22Rv1 (cell line): ENCODE results near the gene NPR1.

Experiments used
- ZFX ChIP-seq: fragments of 450-650 bp; IDR thresholded peaks from 2 replicates; pipeline ENCODE4 v1.6.1; 2017; ENCODE audit warnings: antibody characterized with exemption, borderline replicate concordance
- TF ChIP-seq, protein P1 (sequence below): fragments of 450-650 bp; IDR thresholded peaks from 2 replicates; pipeline ENCODE4 v1.5.1; 2017; ENCODE audit warnings: mild to moderate bottlenecking

DNA sequence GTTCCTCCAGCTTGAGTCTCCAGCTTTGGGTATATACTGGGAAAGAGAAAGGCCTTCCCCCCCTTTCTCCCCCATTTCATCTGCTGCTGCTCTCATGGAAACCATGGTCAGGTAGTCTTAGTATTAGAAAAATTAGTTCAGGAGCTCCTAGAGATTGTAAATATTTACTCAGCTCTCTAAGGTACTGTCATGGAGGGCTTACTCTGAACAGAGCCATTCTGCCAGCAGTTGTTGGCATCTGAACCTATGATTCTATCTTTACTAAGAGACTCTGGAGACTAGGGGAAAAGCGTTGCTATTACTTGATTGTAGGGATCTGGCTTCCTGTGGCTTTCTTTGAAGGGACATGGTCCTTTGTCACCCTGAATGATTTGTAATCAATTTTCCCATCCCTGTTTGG lies 55.5 kb downstream of the NPR1 start:
- TF ChIP-seq, protein P1, sequence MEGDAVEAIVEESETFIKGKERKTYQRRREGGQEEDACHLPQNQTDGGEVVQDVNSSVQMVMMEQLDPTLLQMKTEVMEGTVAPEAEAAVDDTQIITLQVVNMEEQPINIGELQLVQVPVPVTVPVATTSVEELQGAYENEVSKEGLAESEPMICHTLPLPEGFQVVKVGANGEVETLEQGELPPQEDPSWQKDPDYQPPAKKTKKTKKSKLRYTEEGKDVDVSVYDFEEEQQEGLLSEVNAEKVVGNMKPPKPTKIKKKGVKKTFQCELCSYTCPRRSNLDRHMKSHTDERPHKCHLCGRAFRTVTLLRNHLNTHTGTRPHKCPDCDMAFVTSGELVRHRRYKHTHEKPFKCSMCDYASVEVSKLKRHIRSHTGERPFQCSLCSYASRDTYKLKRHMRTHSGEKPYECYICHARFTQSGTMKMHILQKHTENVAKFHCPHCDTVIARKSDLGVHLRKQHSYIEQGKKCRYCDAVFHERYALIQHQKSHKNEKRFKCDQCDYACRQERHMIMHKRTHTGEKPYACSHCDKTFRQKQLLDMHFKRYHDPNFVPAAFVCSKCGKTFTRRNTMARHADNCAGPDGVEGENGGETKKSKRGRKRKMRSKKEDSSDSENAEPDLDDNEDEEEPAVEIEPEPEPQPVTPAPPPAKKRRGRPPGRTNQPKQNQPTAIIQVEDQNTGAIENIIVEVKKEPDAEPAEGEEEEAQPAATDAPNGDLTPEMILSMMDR, result no peak
- TF ChIP-seq ZFX, result no peak
